ENCODE results near the gene MLXIP. TPM values are rescaled to one million over a fixed set of nuclear protein-coding genes. Genes with fewer than 3 reads are reported as not detected.
"Not testable (repeated sequence)": the region's sequence is repeated elsewhere in the genome, so short reads cannot be mapped to it uniquely, and the experiment has no call there.

MLXIP gene
- total and polyA plus RNA-seq, 3 experiments from 2014 or later: 18.3 to 33.9 (median 32.1) TPM

- Mint-ChIP-seq H3K4me1 (no peaks in the 10 kb centered on the region), H3K36me3 (peaks cover 0 to 9% (median 0%) of the 10 kb centered on the region in 3 donors), H3K9me3 (no peaks in the 10 kb centered on the region), H3K27ac (no peak overlapping the region), H3K27me3 (no peaks in the 10 kb centered on the region), H3K4me3 (no peak overlapping the region)
- no peak overlapping the region for H3K27ac ChIP-seq (ENCODE audit: low read depth, low read length)
- H3K27me3 ChIP-seq (ENCODE audit: insufficient read depth, low read length, poor library complexity, severe bottlenecking): no peaks in the 10 kb centered on the region
- no peak overlapping the region for H3K4me3 ChIP-seq (ENCODE audit: low read length)
- H3K36me3 ChIP-seq (ENCODE audit: insufficient read depth, low read length): no peaks in the 10 kb centered on the region
- H3K4me1 ChIP-seq (ENCODE audit: insufficient read depth, low read length): no peaks in the 10 kb centered on the region
- H3K9me3 ChIP-seq (ENCODE audit: low read length): no peaks in the 10 kb centered on the region
- POLR2A ChIA-PET: interaction anchor here (0.9 kb wide), 1 partner anchor 42 kb away, joined by 3 read pairs; no protein-coding TSS in a partner anchor
- peak in 1 of 5 donors; percentile 19 for DNase-seq
- CTCF ChIA-PET: interaction anchor here (5.0 kb wide), 1 partner anchor 75 kb away, joined by 31 read pairs; no protein-coding TSS in a partner anchor
Measured at GRCh38 chr12:122048151-122048550, 30.4 kb upstream of the MLXIP start.

GRCh38 chr12:122049827-122050226 is 28.7 kb upstream of the MLXIP start:
- Histone ChIP-seq H3K4me3 (ENCODE audit: low read length) (no peak overlapping the region), H3K27ac (ENCODE audit: low read depth, low read length) (no peak overlapping the region), H3K36me3 (ENCODE audit: insufficient read depth, low read length) (no peaks in the 10 kb centered on the region), H3K4me1 (ENCODE audit: insufficient read depth, low read length) (peaks cover 3% of the 10 kb centered on the region), H3K9me3 (ENCODE audit: low read length) (no peaks in the 10 kb centered on the region), H3K27me3 (ENCODE audit: insufficient read depth, low read length, poor library complexity, severe bottlenecking) (no peaks in the 10 kb centered on the region)
- Mint-ChIP-seq H3K27me3 (no peaks in the 10 kb centered on the region), H3K27ac (no peak overlapping the region), H3K9me3 (no peaks in the 10 kb centered on the region), H3K4me1 (peaks cover 0 to 7% (median 2%) of the 10 kb centered on the region in 3 donors), H3K4me3 (no peak overlapping the region), H3K36me3 (peaks cover 0 to 6% (median 0%) of the 10 kb centered on the region in 3 donors)
- POLR2A ChIA-PET: no interaction called here
- DNase-seq: no peak
- CTCF ChIA-PET: interaction anchor here (5.0 kb wide), 1 partner anchor 73 kb away, joined by 31 read pairs; no protein-coding TSS in a partner anchor

- no peak overlapping the region for H3K4me3 Mint-ChIP-seq
- no peaks in the 10 kb centered on the region for H3K9me3 Mint-ChIP-seq
- no peaks in the 10 kb centered on the region for H3K36me3 ChIP-seq (ENCODE audit: insufficient read depth, low read length)
- H3K27ac ChIP-seq (ENCODE audit: low read depth, low read length): no peak overlapping the region
- POLR2A ChIA-PET: no interaction called here
- H3K36me3 Mint-ChIP-seq: peaks cover 0 to 3% (median 0%) of the 10 kb centered on the region in 3 donors
- no peak for DNase-seq
- peaks cover 0 to 7% (median 2%) of the 10 kb centered on the region in 3 donors for H3K4me1 Mint-ChIP-seq
- H3K9me3 ChIP-seq (ENCODE audit: low read length): no peaks in the 10 kb centered on the region
- CTCF ChIA-PET: interaction anchor here (1.1 to 5.0 kb wide), 5 partner anchors 19 to 141 kb away, joined by 3 to 31 read pairs (median 3); no protein-coding TSS in a partner anchor
- H3K27ac Mint-ChIP-seq: no peak overlapping the region
- peaks cover 3% of the 10 kb centered on the region for H3K4me1 ChIP-seq (ENCODE audit: insufficient read depth, low read length)
- no peaks in the 10 kb centered on the region for H3K27me3 Mint-ChIP-seq
- H3K27me3 ChIP-seq (ENCODE audit: insufficient read depth, low read length, poor library complexity, severe bottlenecking): no peaks in the 10 kb centered on the region
- no peak overlapping the region for H3K4me3 ChIP-seq (ENCODE audit: low read length)
Measured at GRCh38 chr12:122050706-122051105, 27.9 kb upstream of the MLXIP start.

GRCh38 chr12:122051231-122051876 is 27.2 kb upstream of the MLXIP start:
- DNase-seq: no peak
- H3K27ac ChIP-seq (ENCODE audit: low read depth, low read length): no peak overlapping the region
- Mint-ChIP-seq H3K36me3 (no peaks in the 10 kb centered on the region), H3K4me1 (peaks cover 0 to 7% (median 2%) of the 10 kb centered on the region in 3 donors), H3K27ac (no peak overlapping the region), H3K9me3 (no peaks in the 10 kb centered on the region), H3K27me3 (no peaks in the 10 kb centered on the region), H3K4me3 (no peak overlapping the region)
- H3K36me3 ChIP-seq (ENCODE audit: insufficient read depth, low read length): no peaks in the 10 kb centered on the region
- CTCF ChIA-PET: interaction anchor here (0.6 to 5.0 kb wide), 6 partner anchors 18 to 140 kb away, joined by 3 to 31 read pairs (median 3); no protein-coding TSS in a partner anchor
- peaks cover 3% of the 10 kb centered on the region for H3K4me1 ChIP-seq (ENCODE audit: insufficient read depth, low read length)
- no peaks in the 10 kb centered on the region for H3K9me3 ChIP-seq (ENCODE audit: low read length)
- no peaks in the 10 kb centered on the region for H3K27me3 ChIP-seq (ENCODE audit: insufficient read depth, low read length, poor library complexity, severe bottlenecking)
- H3K4me3 ChIP-seq (ENCODE audit: low read length): no peak overlapping the region
- POLR2A ChIA-PET: interaction anchor here (0.6 kb wide), 2 partner anchors 80 to 349 kb away, joined by 3 to 5 read pairs; no protein-coding TSS in a partner anchor

GRCh38 chr12:122052285-122052684 is 26.3 kb upstream of the MLXIP start:
- no peaks in the 10 kb centered on the region for H3K36me3 Mint-ChIP-seq
- H3K4me3 ChIP-seq (ENCODE audit: low read length): no peak overlapping the region
- H3K27ac Mint-ChIP-seq: no peak overlapping the region
- H3K9me3 Mint-ChIP-seq: no peaks in the 10 kb centered on the region
- CTCF ChIA-PET: interaction anchor here (1.3 to 5.0 kb wide), 4 partner anchors 17 to 139 kb away, joined by 3 to 31 read pairs (median 6); no protein-coding TSS in a partner anchor
- H3K4me1 ChIP-seq (ENCODE audit: insufficient read depth, low read length): peaks cover 3% of the 10 kb centered on the region
- H3K27ac ChIP-seq (ENCODE audit: low read depth, low read length): no peak overlapping the region
- POLR2A ChIA-PET: interaction anchor here (0.6 kb wide), 2 partner anchors 79 to 348 kb away, joined by 3 to 5 read pairs; no protein-coding TSS in a partner anchor
- H3K9me3 ChIP-seq (ENCODE audit: low read length): no peaks in the 10 kb centered on the region
- DNase-seq: no peak
- no peaks in the 10 kb centered on the region for H3K27me3 ChIP-seq (ENCODE audit: insufficient read depth, low read length, poor library complexity, severe bottlenecking)
- H3K4me3 Mint-ChIP-seq: no peak overlapping the region
- peaks cover 0 to 7% (median 2%) of the 10 kb centered on the region in 3 donors for H3K4me1 Mint-ChIP-seq
- H3K27me3 Mint-ChIP-seq: no peaks in the 10 kb centered on the region
- no peaks in the 10 kb centered on the region for H3K36me3 ChIP-seq (ENCODE audit: insufficient read depth, low read length)

GRCh38 chr12:122054842-122055520 is 23.6 kb upstream of the MLXIP start:
- Histone ChIP-seq H3K4me3 (ENCODE audit: low read length) (no peak overlapping the region), H3K9me3 (ENCODE audit: low read length) (no peaks in the 10 kb centered on the region), H3K27ac (ENCODE audit: low read depth, low read length) (no peak overlapping the region), H3K4me1 (ENCODE audit: insufficient read depth, low read length) (peaks cover 3% of the 10 kb centered on the region), H3K36me3 (ENCODE audit: insufficient read depth, low read length) (no peaks in the 10 kb centered on the region), H3K27me3 (ENCODE audit: insufficient read depth, low read length, poor library complexity, severe bottlenecking) (no peaks in the 10 kb centered on the region)
- peaks cover 0 to 3% (median 0%) of the 10 kb centered on the region in 3 donors for H3K36me3 Mint-ChIP-seq
- no peaks in the 10 kb centered on the region for H3K27me3 Mint-ChIP-seq
- CTCF ChIA-PET: interaction anchor here (0.6 to 4.4 kb wide), 33 partner anchors 8 to 300 kb away, joined by 3 to 94 read pairs (median 4); partner anchors contain the start of genes BCL7A and RHOF
- no peaks in the 10 kb centered on the region for H3K9me3 Mint-ChIP-seq
- H3K4me1 Mint-ChIP-seq: peaks cover 0 to 7% (median 2%) of the 10 kb centered on the region in 3 donors
- DNase-seq: no peak
- POLR2A ChIA-PET: interaction anchor here (1.9 kb wide), 1 partner anchor 23 kb away, joined by 5 read pairs; the partner anchor contains the start of gene MLXIP
- H3K27ac Mint-ChIP-seq: peak overlapping the region in 1 of 8 donors; percentile 73
- no peak overlapping the region for H3K4me3 Mint-ChIP-seq

GRCh38 chr12:122056406-122056805 is 22.1 kb upstream of the MLXIP start:
- H3K9me3 ChIP-seq (ENCODE audit: low read length); H3K4me1 ChIP-seq (ENCODE audit: insufficient read depth, low read length); H3K27me3 ChIP-seq (ENCODE audit: insufficient read depth, low read length, poor library complexity, severe bottlenecking); H3K36me3 ChIP-seq (ENCODE audit: insufficient read depth, low read length); DNase-seq; H3K36me3 Mint-ChIP-seq; H3K4me3 Mint-ChIP-seq; H3K4me1 Mint-ChIP-seq; H3K27ac Mint-ChIP-seq; POLR2A ChIA-PET; H3K4me3 ChIP-seq (ENCODE audit: low read length); H3K27me3 Mint-ChIP-seq; H3K27ac ChIP-seq (ENCODE audit: low read depth, low read length); H3K9me3 Mint-ChIP-seq: not testable (repeated sequence)
- CTCF ChIA-PET: interaction anchor here (4.4 kb wide), 1 partner anchor 67 kb away, joined by 94 read pairs; no protein-coding TSS in a partner anchor
